RWPE1 (cell line): ENCODE results near the gene KY.

ENCODE experiments used
- CTCF ChIA-PET: fragments of 350-600 bp; sonication (Branson Sonifier 250); formaldehyde crosslinking; extraction: SDS; loops from one replicate; lab custom pipeline; 2021; lab: Yijun Ruan, JAX
- POLR2A ChIA-PET: fragments of 400-600 bp; formaldehyde crosslinking; extraction: SDS; loops from one replicate; lab custom pipeline; 2020; ENCODE audit warnings: antibody characterized with exemption; ENCODE audit not compliant: low non-redundant PET; lab: Yijun Ruan, JAX
- DNase-seq: peaks from one replicate; pipeline ENCODE4 v3.0.0; 2012; ENCODE audit warnings: low spot score
- H3K27ac ChIP-seq: fragments of 450-650 bp; 2 replicates; pipeline ENCODE4 v1.5.1; 2017
- TF ChIP-seq, protein P1 (sequence below): fragments of 450-650 bp; conservative IDR thresholded peaks from 2 replicates; pipeline ENCODE4 v1.5.1; 2017; ENCODE audit warnings: low read depth, mild to moderate bottlenecking

KY gene

DNA sequence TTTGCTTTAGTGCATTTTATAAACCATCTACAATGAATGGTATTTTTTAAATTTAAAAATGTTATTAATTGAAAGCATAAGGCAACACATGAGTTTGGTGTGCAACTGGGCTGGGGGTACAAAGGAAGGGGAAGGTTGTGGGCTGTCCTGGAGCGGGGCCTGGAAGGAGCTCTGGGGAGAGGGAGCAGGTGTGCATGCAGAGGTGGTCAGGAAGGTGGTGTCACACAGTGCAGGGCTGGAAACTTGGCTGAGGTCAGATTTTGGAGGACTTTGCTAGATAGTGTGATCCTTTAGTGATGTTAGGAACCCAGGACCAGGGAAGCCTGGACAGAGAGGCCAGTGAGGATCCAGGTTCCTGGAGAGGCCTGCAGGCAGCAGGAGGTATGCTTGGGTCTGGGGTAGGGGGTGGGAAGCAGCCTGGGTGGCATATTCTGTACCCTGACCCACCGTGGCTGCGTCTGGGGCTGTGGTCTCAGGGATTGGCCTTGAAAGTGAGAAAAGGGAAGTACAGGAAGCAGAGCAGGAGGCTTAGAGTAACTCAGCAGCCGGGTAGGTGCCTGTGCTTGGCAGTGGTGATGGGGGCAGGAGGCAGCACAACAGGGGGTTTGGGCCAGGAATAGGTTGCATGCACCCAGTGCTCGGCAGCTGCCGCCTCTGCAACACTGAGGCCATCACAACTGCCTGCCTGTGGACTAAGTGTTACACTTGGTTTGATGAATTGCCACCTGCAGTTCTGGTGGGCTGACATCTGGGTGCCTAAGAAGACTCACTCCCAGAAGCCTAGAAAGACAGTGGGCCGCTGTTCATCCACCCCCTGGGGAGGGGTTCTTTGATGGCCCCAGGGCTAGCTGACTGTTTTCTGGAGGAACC is 33.0 kb downstream of the KY start:
- TF ChIP-seq, protein P1, sequence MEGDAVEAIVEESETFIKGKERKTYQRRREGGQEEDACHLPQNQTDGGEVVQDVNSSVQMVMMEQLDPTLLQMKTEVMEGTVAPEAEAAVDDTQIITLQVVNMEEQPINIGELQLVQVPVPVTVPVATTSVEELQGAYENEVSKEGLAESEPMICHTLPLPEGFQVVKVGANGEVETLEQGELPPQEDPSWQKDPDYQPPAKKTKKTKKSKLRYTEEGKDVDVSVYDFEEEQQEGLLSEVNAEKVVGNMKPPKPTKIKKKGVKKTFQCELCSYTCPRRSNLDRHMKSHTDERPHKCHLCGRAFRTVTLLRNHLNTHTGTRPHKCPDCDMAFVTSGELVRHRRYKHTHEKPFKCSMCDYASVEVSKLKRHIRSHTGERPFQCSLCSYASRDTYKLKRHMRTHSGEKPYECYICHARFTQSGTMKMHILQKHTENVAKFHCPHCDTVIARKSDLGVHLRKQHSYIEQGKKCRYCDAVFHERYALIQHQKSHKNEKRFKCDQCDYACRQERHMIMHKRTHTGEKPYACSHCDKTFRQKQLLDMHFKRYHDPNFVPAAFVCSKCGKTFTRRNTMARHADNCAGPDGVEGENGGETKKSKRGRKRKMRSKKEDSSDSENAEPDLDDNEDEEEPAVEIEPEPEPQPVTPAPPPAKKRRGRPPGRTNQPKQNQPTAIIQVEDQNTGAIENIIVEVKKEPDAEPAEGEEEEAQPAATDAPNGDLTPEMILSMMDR, result no peak
- no peak for DNase-seq
- POLR2A ChIA-PET, result no interaction called here
- H3K27ac ChIP-seq, result no peak overlapping the region
- CTCF ChIA-PET, result interaction anchor here (0.6 to 2.4 kb wide), 2 partner anchors 17 to 23 kb away, joined by 4 to 6 read pairs; no protein-coding TSS in a partner anchor

DNA sequence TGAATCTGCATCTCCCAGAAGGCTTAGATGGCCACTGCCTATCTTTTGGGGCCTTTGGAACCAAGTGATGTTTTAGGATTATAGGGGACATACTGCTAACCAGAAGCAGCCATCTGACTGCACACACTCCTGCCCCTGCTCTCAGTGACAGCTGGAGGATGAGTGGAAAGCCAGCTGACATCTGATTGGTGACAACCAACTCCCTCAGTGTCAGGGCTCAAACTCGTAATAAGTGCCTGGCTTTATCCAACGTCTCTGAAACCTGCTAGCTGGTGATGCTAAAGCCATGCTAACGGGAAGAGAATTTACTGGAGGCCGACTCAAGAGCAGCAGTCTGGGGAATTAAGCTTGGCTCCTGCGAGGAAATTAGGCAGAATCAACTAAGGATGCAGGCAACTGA is 35.1 kb downstream of the KY start:
- H3K27ac ChIP-seq, result no peak overlapping the region
- POLR2A ChIA-PET, result no interaction called here
- DNase-seq, result no peak
- TF ChIP-seq, protein P1, result no peak
- CTCF ChIA-PET, result interaction anchor here (0.6 to 2.4 kb wide), 3 partner anchors 15 to 1427 kb away, joined by 3 to 7 read pairs (median 6); no protein-coding TSS in a partner anchor

DNA sequence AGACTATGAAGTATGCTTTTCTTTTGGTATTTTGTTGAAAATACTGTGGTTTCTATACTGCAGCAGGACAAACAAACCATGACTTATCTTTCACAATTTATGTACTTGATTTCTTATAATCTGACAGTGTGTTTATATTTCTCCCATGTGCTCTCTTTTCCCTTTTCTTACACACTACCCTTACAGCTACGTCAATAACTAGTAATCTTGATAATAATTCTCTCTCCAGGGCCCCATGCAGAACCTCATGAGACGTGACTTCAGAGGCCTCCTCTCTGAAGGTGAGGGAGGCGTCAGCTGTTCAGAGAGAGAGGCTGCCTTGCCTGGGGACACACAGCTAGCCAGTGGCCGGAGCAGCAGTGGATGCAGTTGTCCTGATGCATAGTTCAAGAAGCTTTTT is 35.9 kb downstream of the KY start:
- TF ChIP-seq, protein P1, result no peak
- POLR2A ChIA-PET, result no interaction called here
- CTCF ChIA-PET, result interaction anchor here (1.7 kb wide), 1 partner anchor 14 kb away, joined by 7 read pairs; no protein-coding TSS in a partner anchor
- no peak for DNase-seq
- H3K27ac ChIP-seq, result no peak overlapping the region

DNA sequence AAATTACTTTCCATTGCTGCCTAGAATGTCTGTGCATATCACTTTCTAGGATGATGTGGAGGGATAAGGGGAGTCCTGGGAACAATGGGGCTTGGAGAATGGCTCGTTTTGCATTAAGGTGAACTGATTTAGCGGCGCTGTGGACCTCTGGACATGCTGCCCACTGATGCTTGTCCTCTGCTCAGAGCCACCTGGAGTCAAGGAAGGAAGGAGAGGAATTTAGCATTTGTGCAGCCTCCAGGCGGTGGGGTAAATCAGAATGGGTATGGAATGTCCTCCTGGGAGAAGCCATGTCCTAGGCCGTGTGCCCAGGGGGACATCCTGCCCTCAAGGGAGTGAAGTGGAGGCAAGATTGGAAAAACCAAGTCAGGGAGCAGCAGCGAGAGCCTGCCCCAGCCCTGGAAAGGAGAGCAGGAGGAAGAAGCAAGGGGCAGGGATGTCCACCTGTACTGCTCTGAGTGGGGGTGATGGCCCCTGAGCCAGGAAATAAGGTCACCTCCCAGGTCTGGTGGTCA is 37.8 kb downstream of the KY start:
- H3K27ac ChIP-seq, result no peak overlapping the region
- TF ChIP-seq, protein P1, result no peak
- CTCF ChIA-PET, result interaction anchor here (0.6 kb wide), 1 partner anchor 415 kb away, joined by 3 read pairs; no protein-coding TSS in a partner anchor
- POLR2A ChIA-PET, result no interaction called here
- DNase-seq, result no peak

DNA sequence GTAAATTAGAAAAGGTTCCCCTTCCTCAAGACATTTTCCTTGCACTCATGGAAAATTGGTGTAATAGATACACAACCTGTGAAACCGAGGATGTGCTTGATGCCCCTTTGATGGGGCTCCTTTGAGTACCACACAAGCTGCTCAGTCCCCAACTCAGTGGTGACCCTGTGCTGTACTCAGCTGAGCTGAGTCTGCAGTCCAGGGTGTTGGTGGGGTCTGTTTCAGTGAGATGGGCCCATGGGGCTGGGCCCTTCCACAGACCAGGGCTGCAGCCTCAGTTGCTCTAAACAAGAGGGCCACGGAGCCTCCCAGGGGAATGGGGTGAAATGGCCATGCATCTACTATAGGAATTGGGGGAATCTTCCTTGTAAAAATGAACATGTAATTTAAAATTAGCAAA is 39.3 kb downstream of the KY start:
- no peak overlapping the region for H3K27ac ChIP-seq
- CTCF ChIA-PET, result no interaction called here
- TF ChIP-seq, protein P1, result no peak
- no peak for DNase-seq
- POLR2A ChIA-PET, result no interaction called here

DNA sequence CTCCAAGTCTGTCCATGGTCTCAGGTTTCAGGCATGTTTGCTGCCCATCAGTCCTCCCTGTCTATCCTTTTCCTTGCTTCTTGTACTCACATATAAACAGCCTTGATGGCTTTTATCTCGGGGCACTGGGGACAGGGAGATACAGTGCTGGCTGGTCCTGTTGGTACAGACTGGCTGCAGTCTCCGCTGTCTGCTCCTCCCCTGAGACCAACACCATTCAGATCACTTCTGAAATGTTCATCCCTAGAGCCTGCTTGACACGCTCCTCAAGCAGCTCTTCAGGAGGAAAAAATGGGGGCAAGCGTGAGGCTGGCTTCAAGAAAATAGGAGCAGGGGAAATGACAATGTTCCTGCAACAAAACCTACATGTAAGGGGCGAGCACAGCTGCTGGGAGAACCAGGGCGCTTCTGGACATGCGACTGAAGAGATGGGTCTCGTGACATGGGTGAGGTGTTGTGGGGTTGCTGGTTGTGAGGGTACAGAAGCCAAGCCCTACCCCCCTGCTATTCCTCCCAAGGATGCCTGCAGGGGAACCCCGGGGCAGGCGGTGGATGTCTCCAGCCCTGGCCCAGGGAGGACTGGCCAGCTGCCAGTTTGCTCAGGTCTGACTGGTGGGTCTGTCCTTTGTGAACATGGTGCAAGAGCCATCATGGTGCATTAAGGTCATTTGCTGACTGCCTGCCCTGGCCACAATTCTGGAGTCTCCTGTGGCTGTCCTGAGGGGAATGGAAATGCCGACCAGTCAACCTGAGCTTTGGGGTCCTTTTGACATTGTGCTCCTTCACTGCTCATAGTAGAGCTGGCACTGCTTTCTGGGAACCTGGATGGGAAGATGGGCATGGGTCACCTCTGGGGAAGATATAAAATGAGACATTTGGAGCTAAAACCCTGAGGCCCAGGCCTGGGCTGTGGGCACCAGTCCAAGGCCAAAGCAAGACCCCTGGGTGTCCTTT is 40.1 kb downstream of the KY start:
- CTCF ChIA-PET, result no interaction called here
- DNase-seq, result no peak
- POLR2A ChIA-PET, result no interaction called here
- TF ChIP-seq, protein P1, result no peak
- no peak overlapping the region for H3K27ac ChIP-seq
